Measurements from ENCODE around the gene ECSIT.

DNA sequence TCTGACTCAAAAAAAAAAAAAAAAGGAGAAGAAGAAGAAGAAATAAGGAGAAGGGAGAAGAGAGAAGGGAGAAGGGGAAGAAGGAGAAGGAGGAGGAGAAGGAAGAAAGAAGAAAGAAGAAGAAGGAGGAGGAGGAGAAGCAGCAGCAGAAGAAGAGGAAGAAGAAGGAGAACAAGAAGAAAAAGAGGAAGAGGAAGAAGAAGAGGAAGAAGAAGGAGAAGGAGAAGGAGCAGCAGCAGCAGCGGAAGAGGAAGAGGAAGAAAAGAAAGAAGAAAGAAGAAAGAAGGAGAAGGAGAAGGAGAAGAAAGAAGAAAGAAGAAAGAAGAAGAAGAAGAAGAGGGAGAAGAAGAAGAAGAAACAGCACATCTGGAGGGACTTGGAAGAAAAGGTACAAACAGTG, 5.6 kb upstream of the ECSIT start:
- TF ChIP-seq, protein P1, sequence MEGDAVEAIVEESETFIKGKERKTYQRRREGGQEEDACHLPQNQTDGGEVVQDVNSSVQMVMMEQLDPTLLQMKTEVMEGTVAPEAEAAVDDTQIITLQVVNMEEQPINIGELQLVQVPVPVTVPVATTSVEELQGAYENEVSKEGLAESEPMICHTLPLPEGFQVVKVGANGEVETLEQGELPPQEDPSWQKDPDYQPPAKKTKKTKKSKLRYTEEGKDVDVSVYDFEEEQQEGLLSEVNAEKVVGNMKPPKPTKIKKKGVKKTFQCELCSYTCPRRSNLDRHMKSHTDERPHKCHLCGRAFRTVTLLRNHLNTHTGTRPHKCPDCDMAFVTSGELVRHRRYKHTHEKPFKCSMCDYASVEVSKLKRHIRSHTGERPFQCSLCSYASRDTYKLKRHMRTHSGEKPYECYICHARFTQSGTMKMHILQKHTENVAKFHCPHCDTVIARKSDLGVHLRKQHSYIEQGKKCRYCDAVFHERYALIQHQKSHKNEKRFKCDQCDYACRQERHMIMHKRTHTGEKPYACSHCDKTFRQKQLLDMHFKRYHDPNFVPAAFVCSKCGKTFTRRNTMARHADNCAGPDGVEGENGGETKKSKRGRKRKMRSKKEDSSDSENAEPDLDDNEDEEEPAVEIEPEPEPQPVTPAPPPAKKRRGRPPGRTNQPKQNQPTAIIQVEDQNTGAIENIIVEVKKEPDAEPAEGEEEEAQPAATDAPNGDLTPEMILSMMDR (IDR thresholded peaks at IDR 0.05), result no peak
- TF ChIP-seq MAZ (IDR thresholded peaks at IDR 0.05; ENCODE audit: borderline replicate concordance, low read depth, low read length), result no peak
- no peak for TF ChIP-seq JUNB (IDR thresholded peaks at IDR 0.05)
- no peak for TF ChIP-seq KDM1A (IDR thresholded peaks at IDR 0.05; ENCODE audit: low read depth)
- no peak for TF ChIP-seq MYC (IDR thresholded peaks at IDR 0.05; ENCODE audit: borderline replicate concordance, low read length)
- TF ChIP-seq RFX5 (IDR thresholded peaks at IDR 0.05), result no peak
- TF ChIP-seq, protein P2, sequence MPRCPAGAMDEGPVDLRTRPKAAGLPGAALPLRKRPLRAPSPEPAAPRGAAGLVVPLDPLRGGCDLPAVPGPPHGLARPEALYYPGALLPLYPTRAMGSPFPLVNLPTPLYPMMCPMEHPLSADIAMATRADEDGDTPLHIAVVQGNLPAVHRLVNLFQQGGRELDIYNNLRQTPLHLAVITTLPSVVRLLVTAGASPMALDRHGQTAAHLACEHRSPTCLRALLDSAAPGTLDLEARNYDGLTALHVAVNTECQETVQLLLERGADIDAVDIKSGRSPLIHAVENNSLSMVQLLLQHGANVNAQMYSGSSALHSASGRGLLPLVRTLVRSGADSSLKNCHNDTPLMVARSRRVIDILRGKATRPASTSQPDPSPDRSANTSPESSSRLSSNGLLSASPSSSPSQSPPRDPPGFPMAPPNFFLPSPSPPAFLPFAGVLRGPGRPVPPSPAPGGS (IDR thresholded peaks at IDR 0.05), result no peak
- no peak for TF ChIP-seq CEBPB (IDR thresholded peaks at IDR 0.05)
- TF ChIP-seq, protein P3, sequence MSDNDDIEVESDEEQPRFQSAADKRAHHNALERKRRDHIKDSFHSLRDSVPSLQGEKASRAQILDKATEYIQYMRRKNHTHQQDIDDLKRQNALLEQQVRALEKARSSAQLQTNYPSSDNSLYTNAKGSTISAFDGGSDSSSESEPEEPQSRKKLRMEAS (IDR thresholded peaks at IDR 0.05), result no peak
- no peak for TF ChIP-seq ZSCAN20 (CRISPR knock-in tag; IDR thresholded peaks at IDR 0.05)
